C4-2B (cell line): Measurements from ENCODE around the gene PIK3AP1.

Experiments
- H3K27ac ChIP-seq: fragments of 450-650 bp; 2 replicates; pipeline ENCODE4 v1.5.1; 2017
- ZFX ChIP-seq: fragments of 450-650 bp; IDR thresholded peaks from 2 replicates; pipeline ENCODE4 v1.6.1; 2017
- TF ChIP-seq, protein P1 (sequence below): fragments of 450-650 bp; conservative IDR thresholded peaks from 2 replicates; pipeline ENCODE4 v1.5.1; 2017; ENCODE audit warnings: mild to moderate bottlenecking

The PIK3AP1 gene

DNA sequence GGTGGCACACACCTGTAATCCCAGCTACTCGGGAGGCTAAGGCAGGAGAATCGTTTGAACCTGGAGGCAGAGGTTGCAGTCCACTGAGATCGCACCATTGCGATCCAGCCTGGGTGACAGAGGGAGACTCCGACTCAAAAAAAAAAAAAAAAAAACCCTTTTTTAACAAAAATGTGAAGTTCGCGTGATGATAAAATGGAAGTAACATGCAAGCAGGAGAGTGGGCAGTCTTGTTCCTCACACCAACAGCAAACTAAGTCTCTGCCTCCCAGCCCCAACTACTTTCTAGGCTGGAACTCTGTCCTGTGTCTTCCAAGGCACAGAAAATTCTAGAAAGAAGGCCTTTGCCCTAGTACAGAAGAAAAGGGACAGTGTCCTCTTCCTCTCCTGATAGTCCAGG is 11.3 kb downstream of the PIK3AP1 start:
- no peak for TF ChIP-seq ZFX
- TF ChIP-seq, protein P1, sequence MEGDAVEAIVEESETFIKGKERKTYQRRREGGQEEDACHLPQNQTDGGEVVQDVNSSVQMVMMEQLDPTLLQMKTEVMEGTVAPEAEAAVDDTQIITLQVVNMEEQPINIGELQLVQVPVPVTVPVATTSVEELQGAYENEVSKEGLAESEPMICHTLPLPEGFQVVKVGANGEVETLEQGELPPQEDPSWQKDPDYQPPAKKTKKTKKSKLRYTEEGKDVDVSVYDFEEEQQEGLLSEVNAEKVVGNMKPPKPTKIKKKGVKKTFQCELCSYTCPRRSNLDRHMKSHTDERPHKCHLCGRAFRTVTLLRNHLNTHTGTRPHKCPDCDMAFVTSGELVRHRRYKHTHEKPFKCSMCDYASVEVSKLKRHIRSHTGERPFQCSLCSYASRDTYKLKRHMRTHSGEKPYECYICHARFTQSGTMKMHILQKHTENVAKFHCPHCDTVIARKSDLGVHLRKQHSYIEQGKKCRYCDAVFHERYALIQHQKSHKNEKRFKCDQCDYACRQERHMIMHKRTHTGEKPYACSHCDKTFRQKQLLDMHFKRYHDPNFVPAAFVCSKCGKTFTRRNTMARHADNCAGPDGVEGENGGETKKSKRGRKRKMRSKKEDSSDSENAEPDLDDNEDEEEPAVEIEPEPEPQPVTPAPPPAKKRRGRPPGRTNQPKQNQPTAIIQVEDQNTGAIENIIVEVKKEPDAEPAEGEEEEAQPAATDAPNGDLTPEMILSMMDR = no peak
- no peak overlapping the region for H3K27ac ChIP-seq

DNA sequence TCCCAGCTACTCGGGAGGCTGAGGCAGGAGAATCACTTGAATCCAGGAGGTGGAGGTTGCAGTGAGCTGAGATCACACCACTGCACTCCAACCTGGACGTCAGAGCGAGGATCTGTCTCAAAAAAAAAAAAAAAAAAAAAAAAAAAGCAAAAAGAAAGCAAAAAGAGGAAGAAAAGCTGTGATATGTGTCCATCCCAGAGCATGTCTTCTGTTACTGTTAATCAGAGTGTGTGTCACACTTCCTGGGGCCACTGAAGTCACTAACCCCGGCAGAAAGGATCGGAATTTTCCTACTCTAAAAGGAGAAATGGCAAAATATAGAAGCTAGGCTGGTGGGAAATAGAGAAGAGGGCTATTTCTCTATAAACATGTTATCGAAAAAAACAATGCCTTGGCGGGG is 11.9 kb downstream of the PIK3AP1 start:
- no peak overlapping the region for H3K27ac ChIP-seq
- no peak for TF ChIP-seq ZFX
- TF ChIP-seq, protein P1 = no peak

DNA sequence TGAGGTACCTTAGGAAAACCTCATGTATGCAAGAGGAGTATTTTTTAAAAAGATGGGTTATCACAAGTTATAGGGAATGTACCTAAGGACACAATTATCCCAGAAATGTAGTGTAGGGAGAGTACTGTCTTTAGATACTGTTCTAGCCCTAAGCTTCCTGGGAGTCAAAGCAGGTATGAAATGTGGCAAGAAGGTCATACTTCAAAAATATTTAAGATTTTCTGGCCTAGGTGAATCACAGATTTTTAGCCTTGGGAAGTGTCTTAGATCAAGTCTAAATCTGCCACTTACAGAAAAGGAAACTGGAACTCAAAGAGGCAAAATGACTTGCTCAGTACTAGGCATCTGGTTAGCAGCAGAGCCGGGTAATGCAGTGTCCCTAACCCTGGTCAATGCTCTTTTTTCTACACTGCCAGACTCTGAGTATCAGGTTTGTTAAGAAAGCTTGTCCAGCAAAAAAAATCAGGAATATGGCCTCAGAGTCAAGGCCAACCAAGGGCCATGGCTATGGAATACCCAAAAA is 13.9 kb downstream of the PIK3AP1 start:
- no peak overlapping the region for H3K27ac ChIP-seq
- TF ChIP-seq, protein P1 = no peak
- TF ChIP-seq ZFX = no peak

DNA sequence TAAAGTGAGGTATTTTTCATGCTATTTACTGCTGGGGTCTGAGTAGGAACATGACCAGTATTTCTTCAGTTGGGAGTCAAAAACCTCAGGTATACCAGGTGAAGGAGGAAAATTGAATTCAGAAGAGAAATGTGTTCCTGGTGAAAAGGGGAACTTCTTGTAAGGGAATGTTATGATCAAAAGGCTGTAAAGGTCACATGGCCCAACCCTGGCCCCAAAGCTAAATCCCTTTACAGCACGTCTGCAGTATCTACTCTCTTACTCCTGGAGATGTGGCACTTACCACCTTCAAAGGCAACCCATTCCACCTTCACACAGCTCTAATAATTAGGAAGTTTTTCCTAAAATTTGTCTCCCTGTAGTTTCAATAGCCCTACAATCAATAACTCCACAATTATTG is 15.2 kb downstream of the PIK3AP1 start:
- H3K27ac ChIP-seq = no peak overlapping the region
- no peak for TF ChIP-seq ZFX
- TF ChIP-seq, protein P1 = no peak

DNA sequence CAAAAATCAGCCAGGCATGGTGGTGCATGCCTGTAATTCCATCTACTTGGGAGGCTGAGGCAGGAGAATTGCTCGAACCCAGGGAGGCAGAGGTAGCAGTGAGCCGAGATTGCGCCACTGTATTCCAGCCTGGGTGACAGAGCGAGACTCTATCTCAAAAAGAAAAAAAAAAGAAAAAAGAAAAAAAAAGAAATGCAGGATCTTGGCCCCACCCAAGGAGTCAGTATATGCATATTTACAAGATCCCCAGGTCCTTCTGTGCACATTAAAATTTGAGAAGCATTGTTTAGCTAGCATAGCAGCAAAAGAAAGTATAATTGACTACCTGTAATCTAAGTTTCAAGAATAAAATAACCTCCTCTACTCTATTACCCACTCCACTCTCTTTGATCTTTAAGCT is 15.8 kb downstream of the PIK3AP1 start:
- no peak overlapping the region for H3K27ac ChIP-seq
- TF ChIP-seq, protein P1 = no peak
- TF ChIP-seq ZFX = no peak

DNA sequence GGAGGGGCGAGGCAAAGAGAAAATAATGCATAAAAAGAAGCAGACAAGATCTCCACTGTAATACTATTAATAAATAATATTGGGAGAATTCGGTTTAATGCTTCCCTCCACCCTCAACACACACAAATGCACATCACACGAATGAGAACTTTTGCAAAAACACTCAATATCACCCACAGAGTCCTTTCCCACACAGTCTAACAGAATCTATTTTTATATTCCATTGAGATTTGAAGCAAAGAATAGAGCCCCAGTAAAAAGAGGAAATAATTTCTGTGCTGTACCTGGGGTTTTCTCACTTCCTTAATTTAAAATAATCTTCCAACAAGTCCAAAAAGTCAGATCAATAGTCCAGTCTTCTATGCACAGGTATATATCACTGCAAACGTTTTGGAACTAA is 17.0 kb downstream of the PIK3AP1 start:
- TF ChIP-seq, protein P1 = no peak
- no peak for TF ChIP-seq ZFX
- no peak overlapping the region for H3K27ac ChIP-seq

DNA sequence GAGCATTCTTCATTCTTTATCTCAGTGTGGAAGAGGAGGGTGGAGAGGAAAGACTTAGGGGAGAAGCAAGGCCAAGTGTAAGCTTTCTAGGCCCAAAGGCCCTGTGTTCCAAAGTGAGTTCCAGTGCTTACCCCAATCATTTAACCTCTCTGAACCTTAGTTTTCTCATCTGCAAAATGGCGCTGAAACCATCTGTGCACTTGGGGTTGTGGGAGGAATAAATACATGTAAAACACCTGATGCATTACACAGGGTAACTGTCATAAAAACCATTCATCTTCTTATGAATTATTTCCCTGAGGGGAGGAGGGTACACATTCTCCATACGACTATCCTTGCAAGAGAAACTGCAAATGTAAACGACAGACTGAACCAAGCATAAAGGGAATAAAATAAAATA is 19.0 kb downstream of the PIK3AP1 start:
- no peak for TF ChIP-seq ZFX
- TF ChIP-seq, protein P1 = no peak
- no peak overlapping the region for H3K27ac ChIP-seq
